HepG2 (cell line): ENCODE data around the gene ANO9. TPM values are rescaled to one million over a fixed set of nuclear protein-coding genes. Genes with fewer than 3 reads are reported as not detected.

ENCODE experiments used
- ATAC-seq: fragments of 200-7000 bp; cut with Tn5 transposase; 3 replicates; pipeline ENCODE4 v1.9.1; 2020; ENCODE audit warnings: mild to moderate bottlenecking, moderate library complexity
- BruUV-seq: library from RNA; stranded (reverse); fragments of 400-500 nt; replicated peaks from 2 replicates; lab custom pipeline; 2021; lab: Mats Ljungman, UMichigan
- CTCF ChIA-PET: fragments of 300-600 bp; formaldehyde crosslinking; extraction: SDS; loops from one replicate; lab custom pipeline; 2021; ENCODE audit warnings: low total read pairs, inconsistent platforms, low intra/inter-chr PET ratio; lab: Yijun Ruan, JAX
- POLR2A ChIA-PET: fragments of 350-600 bp; sonication (Branson Sonifier 250); formaldehyde crosslinking; loops from one replicate; lab custom pipeline; 2020; ENCODE audit warnings: antibody characterized with exemption, inconsistent platforms; lab: Yijun Ruan, JAX
- DNase-seq: peaks from one replicate; pipeline ENCODE4 v3.0.0-alpha.2; 2015; ENCODE audit warnings: low spot score
- FAIRE-seq: peaks from 3 replicates; lab custom pipeline; 2011; peaks lifted over from hg19 to GRCh38; lab: Jason Lieb, UNC
- H2AFZ ChIP-seq: one replicate; pipeline ENCODE4 v1.6.1; 2011; ENCODE audit warnings: low read length, inconsistent platforms
- H3K27ac ChIP-seq: fragments of 300-600 bp; 3 replicates; pipeline ENCODE4 v1.8.0; 2011; ENCODE audit warnings: mixed run types, mild to moderate bottlenecking, mixed read lengths, low read length, inconsistent platforms; ENCODE audit not compliant: insufficient read depth; ENCODE audit errors: extremely low read length
- H3K27me3 ChIP-seq, 2 experiments: fragments of 200-600 bp in 1 of 2; 2 replicates in 1 of 2; 3 replicates in 1 of 2; pipeline versions ENCODE4 v1.6.0 to v1.8.0; 2011; ENCODE audit warnings: low read length in 2 of 2, mild to moderate bottlenecking in 2 of 2, moderate library complexity in 2 of 2, inconsistent platforms in 1 of 2; ENCODE audit not compliant: insufficient read depth in 2 of 2, control insufficient read depth in 1 of 2
- H3K36me3 ChIP-seq, 2 experiments: fragments of 200-600 bp in 1 of 2; replicated peaks in 1 of 2; 2 replicates in 1 of 2; 3 replicates in 1 of 2; pipeline versions ENCODE4 v1.5.1 to v1.8.0; 2011; ENCODE audit warnings: low read length in 2 of 2, inconsistent platforms in 1 of 2; ENCODE audit not compliant: insufficient read depth in 2 of 2, control insufficient read depth in 1 of 2
- H3K4me1 ChIP-seq: 2 replicates; pipeline ENCODE4 v1.5.1; 2012; ENCODE audit warnings: low read length, inconsistent platforms; ENCODE audit not compliant: insufficient read depth
- H3K4me2 ChIP-seq: 2 replicates; pipeline ENCODE4 v1.6.0; 2011; ENCODE audit warnings: low read depth, low read length, inconsistent platforms
- H3K4me3 ChIP-seq, 3 experiments: fragments of 200-600 bp in 1 of 3; sonication (generic), shearing (Covaris generic) in 1 of 3; replicated peaks in 1 of 3; 2 replicates each; pipeline ENCODE4 v1.5.1; 2011 to 2016; ENCODE audit warnings: low read length in 3 of 3, inconsistent platforms in 2 of 3, low read depth in 2 of 3, mild to moderate bottlenecking in 2 of 3, control low read depth in 1 of 3, mixed read lengths in 1 of 3; ENCODE audit not compliant: insufficient read depth in 1 of 3
- H3K79me2 ChIP-seq: one replicate; pipeline ENCODE4 v1.6.1; 2011; ENCODE audit warnings: low read length, inconsistent platforms; ENCODE audit not compliant: insufficient read depth
- H3K9ac ChIP-seq: 2 replicates; pipeline ENCODE4 v1.6.0; 2011; ENCODE audit warnings: mild to moderate bottlenecking, low read depth, low read length, inconsistent platforms; ENCODE audit not compliant: insufficient read depth
- H3K9me3 ChIP-seq: 2 replicates; pipeline ENCODE4 v1.5.1; 2012; ENCODE audit warnings: mild to moderate bottlenecking, low read length
- H4K20me1 ChIP-seq: 2 replicates; pipeline ENCODE4 v1.6.0; 2011; ENCODE audit warnings: inconsistent platforms, mild to moderate bottlenecking, low read length, moderate library complexity; ENCODE audit not compliant: insufficient read depth
- AGO2 ChIP-seq: fragments of 200-400 bp; formaldehyde crosslinking; optimal IDR thresholded peaks from 2 replicates; pipeline ENCODE3; 2017; ENCODE audit warnings: mild to moderate bottlenecking, low read depth, low read length, moderate library complexity
- FOXM1 ChIP-seq: sonication (generic); formaldehyde crosslinking; IDR thresholded peaks from 2 replicates; pipeline ENCODE4 v1.5.0; 2020; ENCODE audit warnings: missing genetic modification reagents
- GABPB1 ChIP-seq: IDR thresholded peaks from 2 replicates; pipeline ENCODE4 v1.6.1; 2016; ENCODE audit warnings: mild to moderate bottlenecking, missing genetic modification reagents, moderate library complexity, missing compliant biosample characterization
- NFIB ChIP-seq: sonication (generic); formaldehyde crosslinking; IDR thresholded peaks from 2 replicates; pipeline ENCODE4 v1.9.0; 2021; ENCODE audit warnings: missing genetic modification reagents, mild to moderate bottlenecking, borderline replicate concordance
- NFIC ChIP-seq: IDR thresholded peaks from 2 replicates; pipeline ENCODE4 v1.6.1; 2012; ENCODE audit warnings: mild to moderate bottlenecking, low read length, inconsistent platforms
- SALL2 ChIP-seq: sonication (generic); formaldehyde crosslinking; IDR thresholded peaks from 2 replicates; pipeline ENCODE4 v1.8.1; 2023; ENCODE audit warnings: mild to moderate bottlenecking, missing genetic modification reagents, inconsistent platforms
- SMAD3 ChIP-seq: sonication (generic); formaldehyde crosslinking; IDR thresholded peaks from 2 replicates; pipeline ENCODE4 v1.4.0; 2020; ENCODE audit warnings: missing genetic modification reagents
- ZSCAN29 ChIP-seq: sonication (generic); formaldehyde crosslinking; conservative IDR thresholded peaks from 2 replicates; pipeline ENCODE4 v1.4.0; 2020; ENCODE audit warnings: mild to moderate bottlenecking, missing genetic modification reagents
- WGBS: methylation state at CpG from one replicate; pipeline ENCODE4 v1.1.6; 2017; ENCODE audit warnings: low lambda C conversion rate; 5-methylcytosine and 5-hydroxymethylcytosine counted together
- in situ Hi-C: cut with HindIII; loops from 2 replicates; pipeline ENCODE4 v1.10.0; 2017; ENCODE audit warnings: low pct_unique_long_range_greater_than_20kb; ENCODE audit not compliant: extremely low pct_ligation_motif_present
- intact Hi-C: fragments of 100-400 bp; cut with micrococcal nuclease; formaldehyde crosslinking; loops from one replicate; pipeline ENCODE4 v1.10.0; 2022; ENCODE audit not compliant: unreplicated experiment
- polyA plus RNA-seq, 8 experiments: library from polyadenylated mRNA; depleted of rRNA in 3 of 8; stranded (reverse) in 7 of 8; unstranded in 1 of 8; fragments of >200 nt; fragmentation: Illumina TruSeq in 4 of 8; extraction: Trizol in 4 of 8; gene quantifications; 2 replicates each; pipeline versions ENCODE4 v1.2.1 to v1.2.3, GENCODE V29; 2011 to 2016; ENCODE audit warnings: low read depth in 4 of 8, missing spikeins in 1 of 8, mixed read lengths in 1 of 8; ENCODE audit not compliant: insufficient read depth in 1 of 8
- total RNA-seq, 5 experiments: library from RNA; depleted of rRNA; stranded (reverse); fragments of >200 nt; fragmentation: Illumina TruSeq; extraction: Trizol; gene quantifications; 2 replicates each; pipeline ENCODE4 v1.2.3, GENCODE V29; 2016; ENCODE audit warnings: low read depth in 1 of 5
- TF ChIP-seq, protein P1 (sequence below): sonication (generic); formaldehyde crosslinking; conservative IDR thresholded peaks from 2 replicates; pipeline ENCODE4 v1.5.0; 2020; ENCODE audit warnings: missing genetic modification reagents
- TF ChIP-seq, protein P2 (sequence below): sonication (generic); formaldehyde crosslinking; IDR thresholded peaks from 2 replicates; pipeline ENCODE4 v1.8.1; 2023; ENCODE audit warnings: missing genetic modification reagents, inconsistent platforms, borderline replicate concordance
- TF ChIP-seq, protein P3 (sequence below): sonication (generic); formaldehyde crosslinking; IDR thresholded peaks from 2 replicates; pipeline ENCODE4 v1.4.0; 2020; ENCODE audit warnings: missing genetic modification reagents, mild to moderate bottlenecking, borderline replicate concordance

The ANO9 gene
- total and polyA plus RNA-seq, 2 of the 13 experiments (the other 11 are each of a cell fraction or from before 2014, with no cell fraction given), result 8.9 to 14.3 TPM

GRCh38 chr11:417652-418342 lies 24.0 kb downstream of the ANO9 start:
- in situ Hi-C loops, result no loop called here
- POLR2A ChIA-PET, result interaction anchor here (2.3 kb wide), 1 partner anchor 28 kb away, joined by 14 read pairs; no protein-coding TSS in a partner anchor
- FAIRE-seq (no peak), ATAC-seq (no peak), DNase-seq (no peak)
- H3K4me3 ChIP-seq, result no peak overlapping the region
- no peaks in the 10 kb centered on the region for H3K9me3 ChIP-seq
- no peak overlapping the region for H3K27ac ChIP-seq
- H3K4me1 ChIP-seq, result peaks cover 37% of the 10 kb centered on the region
- no peaks in the 10 kb centered on the region for H4K20me1 ChIP-seq
- peaks cover 2 to 10% of the 10 kb centered on the region in 2 experiments; a peak in 1 of 5 replicates for H3K27me3 ChIP-seq
- 88% methylated on average over 14 of the region's 19 CpGs for WGBS
- H3K36me3 ChIP-seq, result no peaks in the 10 kb centered on the region
- intact Hi-C loops, result no loop called here
- H3K79me2 ChIP-seq, result no peaks in the 10 kb centered on the region
- TF ChIP-seq AGO2, result peak; percentile 21
- TF ChIP-seq, protein P1, sequence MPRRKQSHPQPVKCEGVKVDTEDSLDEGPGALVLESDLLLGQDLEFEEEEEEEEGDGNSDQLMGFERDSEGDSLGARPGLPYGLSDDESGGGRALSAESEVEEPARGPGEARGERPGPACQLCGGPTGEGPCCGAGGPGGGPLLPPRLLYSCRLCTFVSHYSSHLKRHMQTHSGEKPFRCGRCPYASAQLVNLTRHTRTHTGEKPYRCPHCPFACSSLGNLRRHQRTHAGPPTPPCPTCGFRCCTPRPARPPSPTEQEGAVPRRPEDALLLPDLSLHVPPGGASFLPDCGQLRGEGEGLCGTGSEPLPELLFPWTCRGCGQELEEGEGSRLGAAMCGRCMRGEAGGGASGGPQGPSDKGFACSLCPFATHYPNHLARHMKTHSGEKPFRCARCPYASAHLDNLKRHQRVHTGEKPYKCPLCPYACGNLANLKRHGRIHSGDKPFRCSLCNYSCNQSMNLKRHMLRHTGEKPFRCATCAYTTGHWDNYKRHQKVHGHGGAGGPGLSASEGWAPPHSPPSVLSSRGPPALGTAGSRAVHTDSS (CRISPR knock-in tag), result no peak
- H2AFZ ChIP-seq, result no peak overlapping the region
- no TSS peak for BruUV-seq
- no peak overlapping the region for H3K9ac ChIP-seq
- H3K4me2 ChIP-seq, result no peak overlapping the region
- CTCF ChIA-PET, result no interaction called here

- ATAC-seq, result peak; percentile 28
- intact Hi-C loops, result no loop called here
- CTCF ChIA-PET, result no interaction called here
- TF ChIP-seq FOXM1 (CRISPR knock-in tag) (no peak), NFIC (no peak), ZSCAN29 (CRISPR knock-in tag) (no peak), NFIB (no peak), SMAD3 (CRISPR knock-in tag) (no peak), SALL2 (0 out of 2 replicates have a peak, but pooled peaks have one; percentile 31), GABPB1 (CRISPR knock-in tag) (peak; percentile 36; the same call in 1 of the 2 replicates)
- TF ChIP-seq, protein P2, sequence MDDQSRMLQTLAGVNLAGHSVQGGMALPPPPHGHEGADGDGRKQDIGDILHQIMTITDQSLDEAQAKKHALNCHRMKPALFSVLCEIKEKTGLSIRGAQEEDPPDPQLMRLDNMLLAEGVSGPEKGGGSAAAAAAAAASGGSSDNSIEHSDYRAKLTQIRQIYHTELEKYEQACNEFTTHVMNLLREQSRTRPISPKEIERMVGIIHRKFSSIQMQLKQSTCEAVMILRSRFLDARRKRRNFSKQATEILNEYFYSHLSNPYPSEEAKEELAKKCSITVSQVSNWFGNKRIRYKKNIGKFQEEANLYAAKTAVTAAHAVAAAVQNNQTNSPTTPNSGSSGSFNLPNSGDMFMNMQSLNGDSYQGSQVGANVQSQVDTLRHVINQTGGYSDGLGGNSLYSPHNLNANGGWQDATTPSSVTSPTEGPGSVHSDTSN (CRISPR knock-in tag), result no peak
- TF ChIP-seq, protein P3, sequence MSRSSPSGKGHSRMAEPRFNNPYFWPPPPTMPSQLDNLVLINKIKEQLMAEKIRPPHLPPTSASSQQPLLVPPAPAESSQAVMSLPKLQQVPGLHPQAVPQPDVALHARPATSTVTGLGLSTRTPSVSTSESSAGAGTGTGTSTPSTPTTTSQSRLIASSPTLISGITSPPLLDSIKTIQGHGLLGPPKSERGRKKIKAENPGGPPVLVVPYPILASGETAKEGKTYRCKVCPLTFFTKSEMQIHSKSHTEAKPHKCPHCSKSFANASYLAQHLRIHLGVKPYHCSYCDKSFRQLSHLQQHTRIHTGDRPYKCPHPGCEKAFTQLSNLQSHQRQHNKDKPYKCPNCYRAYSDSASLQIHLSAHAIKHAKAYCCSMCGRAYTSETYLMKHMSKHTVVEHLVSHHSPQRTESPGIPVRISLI (CRISPR knock-in tag), result no peak
Observed at GRCh38 chr11:416757-417621, 24.8 kb downstream of the ANO9 start.

More at GRCh38 chr11:416757-417621, 24.8 kb downstream of the ANO9 start:
- H3K4me1 ChIP-seq, result peaks cover 39% of the 10 kb centered on the region
- no peaks in the 10 kb centered on the region for H3K79me2 ChIP-seq
- no peak overlapping the region for H2AFZ ChIP-seq
- H3K9ac ChIP-seq, result 0 out of 2 replicates have a peak overlapping the region, but pooled peaks have one; percentile 25
- H3K27ac ChIP-seq, result no peak overlapping the region
- peak overlapping the region; percentile 25 to 67 (median 57); a peak in 5 of 6 replicates for H3K4me3 ChIP-seq
- POLR2A ChIA-PET, result interaction anchor here (1.6 to 2.8 kb wide), 3 partner anchors 25 to 89 kb away, joined by 6 to 14 read pairs (median 7); partner anchors contain the start of genes ANO9 and RNH1
- H3K36me3 ChIP-seq, result no peaks in the 10 kb centered on the region
- DNase-seq (no peak), FAIRE-seq (no peak)
- no peaks in the 10 kb centered on the region for H4K20me1 ChIP-seq
- 32% methylated on average over 12 of the region's 97 CpGs for WGBS
- peaks cover 2 to 10% of the 10 kb centered on the region in 2 experiments; a peak in 1 of 5 replicates for H3K27me3 ChIP-seq
- in situ Hi-C loops, result no loop called here
- no peaks in the 10 kb centered on the region for H3K9me3 ChIP-seq
- H3K4me2 ChIP-seq, result peak overlapping the region; percentile 67
- BruUV-seq, result no TSS peak
